ENCODE data around the gene DNAJB2. TPM values are rescaled to one million over a fixed set of nuclear protein-coding genes. Genes with fewer than 3 reads are reported as not detected.

The DNAJB2 gene
- total RNA-seq, 3 donors from 2014 or later = 49.9 to 88.3 (median 59.0) TPM

DNA sequence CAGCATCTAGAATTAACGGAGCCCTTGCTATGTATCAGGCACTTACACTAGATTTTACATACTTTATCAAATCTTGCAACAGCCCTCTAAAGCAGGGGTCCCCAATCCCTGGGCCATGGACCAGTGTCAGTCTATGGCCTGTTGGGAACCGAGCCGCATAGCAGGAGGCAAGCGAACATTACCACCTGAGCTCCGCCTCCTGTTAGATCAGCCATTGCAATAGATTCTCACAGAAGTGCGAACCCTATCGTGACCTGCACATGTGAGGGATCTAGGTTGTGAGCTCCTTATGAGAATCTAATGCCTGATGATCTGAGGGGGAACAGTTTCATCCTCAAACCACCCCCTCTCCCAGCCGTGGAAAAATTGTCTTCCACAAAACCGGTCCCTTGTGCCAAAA, 13.4 kb downstream of the DNAJB2 start:
- no peak for TF ChIP-seq POLR2AphosphoS5 (IDR thresholded peaks at IDR 0.05)
- peaks cover 4 to 11% of the 10 kb centered on the region in 2 donors for H3K4me1 ChIP-seq
- H3K27me3 ChIP-seq = no peaks in the 10 kb centered on the region
- no peak overlapping the region for H3K27ac ChIP-seq
- intact Hi-C loops (cut with DNase I; ENCODE audit: low total_unique reads) = no loop called here
- no peak for DNase-seq (ENCODE audit: low spot score in 2 of 2)
- no peaks in the 10 kb centered on the region for H3K9me3 ChIP-seq
- H3K4me3 ChIP-seq = no peak overlapping the region
- no peaks in the 10 kb centered on the region for H3K36me3 ChIP-seq

DNA sequence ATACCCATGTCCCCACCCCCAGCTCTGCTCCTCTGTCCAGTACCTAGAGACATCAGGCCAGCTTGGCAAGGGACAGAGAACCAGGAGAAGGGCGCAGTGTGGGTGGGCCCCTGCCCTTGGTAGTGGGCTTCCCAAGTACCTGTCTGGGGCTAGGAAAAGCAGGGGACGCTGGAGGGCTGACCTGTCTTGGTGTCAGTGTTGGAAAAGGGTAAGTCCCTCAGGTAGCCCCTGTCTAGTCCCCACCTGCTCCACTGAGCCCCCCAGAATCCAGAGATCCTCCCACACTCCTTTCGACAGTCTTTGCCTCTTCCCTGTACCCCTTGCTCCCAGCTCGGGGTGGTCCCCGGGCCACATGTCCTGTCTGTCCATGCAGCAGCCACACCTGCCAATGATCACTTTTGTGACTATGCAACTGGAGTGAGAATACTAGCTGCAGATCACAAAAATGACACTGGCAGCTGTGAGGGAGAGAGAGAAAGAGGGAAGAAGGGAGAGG, 14.6 kb downstream of the DNAJB2 start:
- Histone ChIP-seq H3K4me3 (no peak overlapping the region), H3K27me3 (no peaks in the 10 kb centered on the region), H3K27ac (no peak overlapping the region), H3K4me1 (peaks cover 4 to 11% of the 10 kb centered on the region in 2 donors), H3K36me3 (no peaks in the 10 kb centered on the region), H3K9me3 (no peaks in the 10 kb centered on the region)
- TF ChIP-seq, protein P1, sequence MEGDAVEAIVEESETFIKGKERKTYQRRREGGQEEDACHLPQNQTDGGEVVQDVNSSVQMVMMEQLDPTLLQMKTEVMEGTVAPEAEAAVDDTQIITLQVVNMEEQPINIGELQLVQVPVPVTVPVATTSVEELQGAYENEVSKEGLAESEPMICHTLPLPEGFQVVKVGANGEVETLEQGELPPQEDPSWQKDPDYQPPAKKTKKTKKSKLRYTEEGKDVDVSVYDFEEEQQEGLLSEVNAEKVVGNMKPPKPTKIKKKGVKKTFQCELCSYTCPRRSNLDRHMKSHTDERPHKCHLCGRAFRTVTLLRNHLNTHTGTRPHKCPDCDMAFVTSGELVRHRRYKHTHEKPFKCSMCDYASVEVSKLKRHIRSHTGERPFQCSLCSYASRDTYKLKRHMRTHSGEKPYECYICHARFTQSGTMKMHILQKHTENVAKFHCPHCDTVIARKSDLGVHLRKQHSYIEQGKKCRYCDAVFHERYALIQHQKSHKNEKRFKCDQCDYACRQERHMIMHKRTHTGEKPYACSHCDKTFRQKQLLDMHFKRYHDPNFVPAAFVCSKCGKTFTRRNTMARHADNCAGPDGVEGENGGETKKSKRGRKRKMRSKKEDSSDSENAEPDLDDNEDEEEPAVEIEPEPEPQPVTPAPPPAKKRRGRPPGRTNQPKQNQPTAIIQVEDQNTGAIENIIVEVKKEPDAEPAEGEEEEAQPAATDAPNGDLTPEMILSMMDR (IDR thresholded peaks at IDR 0.05) = no peak
- TF ChIP-seq POLR2A (IDR thresholded peaks at IDR 0.05) = no peak
- TF ChIP-seq POLR2AphosphoS5 (IDR thresholded peaks at IDR 0.05) = no peak
- intact Hi-C loops (cut with DNase I; ENCODE audit: low total_unique reads) = no loop called here
- no peak for DNase-seq (ENCODE audit: low spot score in 2 of 2)

DNA sequence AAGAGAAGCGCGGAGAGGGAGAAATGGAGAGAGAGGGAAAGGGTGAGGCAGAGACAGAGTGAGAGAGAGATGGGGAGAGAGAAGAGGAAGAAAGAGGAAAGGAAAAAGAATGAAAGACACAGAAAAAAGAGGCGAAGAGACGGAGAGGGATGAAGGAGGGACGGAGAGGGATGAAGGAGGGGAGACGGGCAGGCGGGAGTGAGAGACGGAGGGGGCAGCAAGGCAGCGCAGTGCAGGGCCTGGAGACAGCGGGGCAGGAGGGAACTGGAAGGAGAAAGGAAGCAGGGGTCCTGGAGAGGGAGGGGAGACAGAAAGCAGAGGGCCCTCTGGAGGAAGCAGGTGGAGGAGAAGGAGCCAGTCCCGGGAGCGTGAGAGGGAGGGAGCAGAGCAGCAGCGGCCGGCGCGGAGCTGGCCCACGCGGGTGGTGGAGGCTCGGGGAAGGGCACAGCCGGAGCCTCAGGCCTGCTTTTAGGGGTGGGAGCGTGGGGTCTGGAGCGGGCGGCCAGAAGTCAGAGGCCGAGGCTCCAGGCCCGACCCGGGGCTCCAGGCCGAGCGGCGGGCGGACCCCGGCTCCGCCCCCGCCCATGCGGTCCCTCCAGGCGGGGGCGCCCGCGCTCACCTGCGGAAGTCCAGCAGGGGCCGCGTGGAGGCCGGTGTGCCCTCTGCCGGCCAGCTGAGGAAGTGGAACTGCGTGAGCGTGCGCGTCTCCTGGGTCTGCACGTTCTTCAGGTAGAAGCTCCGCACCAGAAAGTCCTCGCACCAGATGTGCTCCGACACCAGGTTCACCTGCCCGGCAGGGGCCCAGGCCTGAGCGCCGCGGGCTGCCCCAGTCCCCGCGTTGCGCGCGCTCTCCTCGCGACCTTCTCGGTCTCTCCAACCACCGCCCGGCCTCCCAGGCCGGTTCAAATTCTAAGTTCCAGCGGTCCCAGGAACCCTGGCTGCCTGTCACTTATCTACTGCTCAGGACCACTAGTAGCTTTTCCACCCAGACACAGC, 15.5 kb downstream of the DNAJB2 start:
- H3K36me3 ChIP-seq = no peaks in the 10 kb centered on the region
- peak overlapping the region; percentile 76 to 94 for H3K27ac ChIP-seq
- peak overlapping the region; percentile 49 to 83 (median 56) for H3K4me3 ChIP-seq
- TF ChIP-seq POLR2AphosphoS5 (IDR thresholded peaks at IDR 0.05) = peak in 2 of 3 donors; percentile 61 to 73
- TF ChIP-seq POLR2A (IDR thresholded peaks at IDR 0.05) = no peak
- TF ChIP-seq, protein P1 (IDR thresholded peaks at IDR 0.05) = peak; percentile 87 to 99 (median 97)
- intact Hi-C loops (cut with DNase I; ENCODE audit: low total_unique reads) = no loop called here
- DNase-seq (ENCODE audit: low spot score in 2 of 2) = peak; percentile 82 to 88
- peaks cover 4% of the 10 kb centered on the region in 2 donors for H3K4me1 ChIP-seq
- H3K9me3 ChIP-seq = no peaks in the 10 kb centered on the region
- H3K27me3 ChIP-seq = no peaks in the 10 kb centered on the region

DNA sequence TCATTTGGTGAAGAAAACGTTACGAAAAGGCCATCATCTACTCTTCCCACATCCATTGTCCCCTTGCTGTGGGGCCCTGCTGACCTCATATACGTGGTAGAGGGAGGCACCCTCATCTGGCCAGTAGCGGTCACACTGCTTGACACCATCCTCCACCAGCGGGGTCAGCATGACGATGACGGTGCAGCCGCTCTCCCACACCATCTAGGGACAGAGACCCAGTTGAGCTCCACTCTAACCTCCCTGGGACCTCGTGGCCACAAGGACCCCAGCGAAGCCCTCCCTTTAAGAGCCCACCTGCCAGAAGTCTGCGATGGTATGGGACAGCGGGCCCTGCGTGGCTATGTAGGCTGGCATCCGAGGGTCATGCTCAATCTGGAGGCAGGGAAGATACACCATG, 17.0 kb downstream of the DNAJB2 start:
- Histone ChIP-seq H3K4me3 (no peak overlapping the region), H3K9me3 (no peaks in the 10 kb centered on the region), H3K4me1 (peaks cover 0 to 4% of the 10 kb centered on the region in 2 donors), H3K36me3 (no peaks in the 10 kb centered on the region), H3K27me3 (no peaks in the 10 kb centered on the region), H3K27ac (no peak overlapping the region)
- TF ChIP-seq POLR2AphosphoS5 (IDR thresholded peaks at IDR 0.05) (no peak), POLR2A (IDR thresholded peaks at IDR 0.05) (no peak)
- TF ChIP-seq, protein P1 (IDR thresholded peaks at IDR 0.05) = no peak
- intact Hi-C loops (cut with DNase I; ENCODE audit: low total_unique reads) = no loop called here
- no peak for DNase-seq (ENCODE audit: low spot score in 2 of 2)

DNA sequence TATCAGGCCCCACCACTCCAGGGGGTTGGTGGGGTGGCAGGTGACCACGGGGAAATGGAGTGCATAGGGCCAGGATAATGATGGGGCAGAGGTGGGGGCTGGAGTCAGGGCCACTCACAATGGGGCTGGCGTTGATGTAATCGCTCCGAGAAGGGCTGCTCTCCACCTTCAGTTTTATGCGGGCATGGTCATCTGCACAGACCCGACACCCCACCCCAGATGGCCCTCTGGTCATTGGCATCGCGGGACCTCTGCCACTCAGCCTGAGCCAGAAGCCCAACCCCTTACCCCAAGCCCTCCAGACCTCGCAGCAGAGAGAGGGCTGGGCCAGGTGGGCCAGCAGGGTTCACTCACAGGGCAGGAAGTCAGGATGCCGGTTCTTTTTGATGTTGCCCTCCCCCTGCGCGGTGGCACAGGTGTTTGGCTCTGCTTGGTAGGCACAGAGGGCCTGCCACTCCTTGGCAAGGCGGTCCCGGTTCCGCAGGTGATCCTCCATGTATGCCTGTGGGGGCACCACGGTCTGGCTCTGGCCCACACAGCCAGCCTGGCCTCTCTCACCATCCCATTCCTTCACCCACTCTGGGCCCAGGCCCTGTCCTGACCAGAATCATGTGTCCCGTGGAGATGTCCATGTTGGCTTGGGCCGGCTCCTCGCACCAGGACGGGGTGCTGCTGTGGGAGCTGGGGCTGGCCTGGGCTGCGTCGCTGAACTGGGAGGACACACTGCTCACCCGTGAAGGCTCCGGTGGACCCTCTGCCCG, 17.6 kb downstream of the DNAJB2 start:
- DNase-seq (ENCODE audit: low spot score in 2 of 2) = no peak
- Histone ChIP-seq H3K27ac (no peak overlapping the region), H3K9me3 (no peaks in the 10 kb centered on the region), H3K4me3 (no peak overlapping the region), H3K27me3 (no peaks in the 10 kb centered on the region), H3K36me3 (no peaks in the 10 kb centered on the region), H3K4me1 (peaks cover 0 to 4% of the 10 kb centered on the region in 2 donors)
- intact Hi-C loops (cut with DNase I; ENCODE audit: low total_unique reads) = no loop called here
- TF ChIP-seq POLR2AphosphoS5 (IDR thresholded peaks at IDR 0.05) = no peak
- TF ChIP-seq POLR2A (IDR thresholded peaks at IDR 0.05) = no peak
- TF ChIP-seq, protein P1 (IDR thresholded peaks at IDR 0.05) = no peak
